H1 (cell line): ENCODE measurements around the gene HSPA12A. TPM values are rescaled to one million over a fixed set of nuclear protein-coding genes. Genes with fewer than 3 reads are reported as not detected.

Experiments
- CTCF ChIA-PET: fragments of 300-600 bp; sonication (Branson Sonifier 250); formaldehyde crosslinking; loops from one replicate; lab custom pipeline; 2021; ENCODE audit not compliant: partially characterized antibody; lab: Charles Lee
- POLR2A ChIA-PET: fragments of 300-600 bp; sonication (Branson Sonifier 250); formaldehyde crosslinking; loops from one replicate; lab custom pipeline; 2021; ENCODE audit warnings: inconsistent platforms; ENCODE audit not compliant: partially characterized antibody; lab: Charles Lee
- DNase-seq, 2 experiments: peaks; one replicate each; pipeline versions ENCODE4 v3.0.0 to v3.0.0-alpha.2; 2010 to 2022; ENCODE audit warnings: low spot score in 2 of 2, low read depth in 1 of 2, mixed read lengths in 1 of 2
- FAIRE-seq: peaks from 2 replicates; lab custom pipeline; 2011; peaks lifted over from hg19 to GRCh38; lab: Jason Lieb, UNC
- H2AFZ ChIP-seq: 2 replicates; pipeline ENCODE4 v1.8.1; 2012; ENCODE audit warnings: low read length, inconsistent platforms
- H2AK5ac ChIP-seq: 2 replicates; pipeline ENCODE4 v1.6.1; 2013; ENCODE audit warnings: low read depth, low read length
- H2BK120ac ChIP-seq: replicated peaks from 2 replicates; pipeline ENCODE3; 2013; ENCODE audit warnings: low read depth, low read length, inconsistent platforms
- H2BK12ac ChIP-seq: 2 replicates; pipeline ENCODE4 v1.6.1; 2013; ENCODE audit warnings: low read depth, low read length
- H2BK15ac ChIP-seq: 2 replicates; pipeline ENCODE4 v1.6.1; 2013; ENCODE audit warnings: low read length
- H2BK20ac ChIP-seq: 2 replicates; pipeline ENCODE4 v1.6.1; 2013; ENCODE audit warnings: low read length
- H2BK5ac ChIP-seq: 2 replicates; pipeline ENCODE4 v1.6.1; 2013; ENCODE audit warnings: low read depth, low read length
- H3K14ac ChIP-seq: 2 replicates; pipeline ENCODE4 v1.6.1; 2013; ENCODE audit warnings: inconsistent platforms; ENCODE audit not compliant: insufficient read length
- H3K18ac ChIP-seq: 2 replicates; pipeline ENCODE4 v1.6.1; 2013; ENCODE audit warnings: low read length; ENCODE audit errors: extremely low read depth
- H3K23ac ChIP-seq: 2 replicates; pipeline ENCODE4 v1.6.1; 2013; ENCODE audit warnings: inconsistent platforms; ENCODE audit not compliant: insufficient read length
- H3K23me2 ChIP-seq: 2 replicates; pipeline ENCODE4 v1.6.1; 2013; ENCODE audit warnings: low read depth, low read length
- H3K27ac ChIP-seq: 2 replicates; pipeline ENCODE4 v1.6.1; 2011; ENCODE audit warnings: low read depth, low read length, inconsistent platforms
- H3K27me3 ChIP-seq, 4 experiments: replicated peaks in 1 of 4; 1 replicate in 1 of 4; 2 replicates in 3 of 4; pipeline versions ENCODE4 v1.6.1 to v1.8.1; 2011 to 2013; ENCODE audit warnings: low read length in 3 of 4, mild to moderate bottlenecking in 3 of 4, inconsistent platforms in 2 of 4, mixed read lengths in 2 of 4, moderate library complexity in 1 of 4; ENCODE audit not compliant: control insufficient read depth in 3 of 4, insufficient read depth in 3 of 4; ENCODE audit errors: extremely low read depth in 1 of 4
- H3K36me3 ChIP-seq, 4 experiments: 2 replicates each; pipeline versions ENCODE4 v1.6.1 to v1.8.1; 2011 to 2013; ENCODE audit warnings: mild to moderate bottlenecking in 4 of 4, low read length in 3 of 4, moderate library complexity in 2 of 4, control low read depth in 1 of 4, inconsistent platforms in 1 of 4; ENCODE audit not compliant: insufficient read depth in 4 of 4, control insufficient read depth in 2 of 4
- H3K4ac ChIP-seq: replicated peaks from 2 replicates; pipeline ENCODE3; 2013; ENCODE audit warnings: low read length, low read depth, mixed read lengths, inconsistent platforms; ENCODE audit not compliant: insufficient read length
- H3K4me1 ChIP-seq, 4 experiments: replicated peaks in 1 of 4; 1 replicate in 1 of 4; 2 replicates in 3 of 4; pipeline versions ENCODE4 v1.6.1 to v1.8.1; 2011 to 2013; ENCODE audit warnings: low read length in 3 of 4, inconsistent platforms in 2 of 4, mixed read lengths in 1 of 4; ENCODE audit not compliant: insufficient read depth in 4 of 4, control insufficient read depth in 3 of 4
- H3K4me2 ChIP-seq, 2 experiments: 2 replicates each; pipeline versions ENCODE4 v1.6.1 to v1.8.1; 2011 to 2013; ENCODE audit warnings: low read depth in 2 of 2, low read length in 2 of 2, control low read depth in 1 of 2, inconsistent platforms in 1 of 2, mild to moderate bottlenecking in 1 of 2; ENCODE audit not compliant: insufficient read depth in 1 of 2
- H3K4me3 ChIP-seq, 4 experiments: fragments of 200-600, 300-600 bp in 1 of 4; sonication (generic), shearing (Covaris generic), sonication (Bioruptor Twin) in 1 of 4; 2 replicates each; pipeline versions ENCODE4 v1.5.1 to v1.8.1; 2011 to 2016; ENCODE audit warnings: low read length in 4 of 4, low read depth in 3 of 4, control low read depth in 2 of 4, inconsistent platforms in 2 of 4, mild to moderate bottlenecking in 2 of 4, mixed read lengths in 1 of 4, moderate library complexity in 1 of 4; ENCODE audit not compliant: insufficient read depth in 2 of 4; ENCODE audit errors: extremely low read depth in 1 of 4
- H3K56ac ChIP-seq: replicated peaks from 2 replicates; pipeline ENCODE3; 2013; ENCODE audit warnings: low read depth, mild to moderate bottlenecking, mixed read lengths, low read length, inconsistent platforms; ENCODE audit not compliant: insufficient read length
- H3K79me1 ChIP-seq: 2 replicates; pipeline ENCODE4 v1.6.1; 2013; ENCODE audit warnings: low read depth, low read length, control low read depth
- H3K79me2 ChIP-seq, 2 experiments: 2 replicates each; pipeline versions ENCODE4 v1.6.1 to v1.8.1; 2012 to 2013; ENCODE audit warnings: low read length in 2 of 2, mild to moderate bottlenecking in 2 of 2, inconsistent platforms in 1 of 2; ENCODE audit not compliant: insufficient read depth in 2 of 2, control insufficient read depth in 1 of 2
- H3K9ac ChIP-seq, 4 experiments: replicated peaks in 1 of 4; 1 replicate in 1 of 4; 2 replicates in 3 of 4; pipeline versions ENCODE4 v1.6.1 to v1.8.1; 2011 to 2013; ENCODE audit warnings: low read depth in 3 of 4, low read length in 3 of 4, control low read depth in 2 of 4, mild to moderate bottlenecking in 2 of 4, moderate library complexity in 2 of 4, inconsistent platforms in 1 of 4; ENCODE audit errors: extremely low read depth in 1 of 4
- H3K9me3 ChIP-seq, 2 experiments: 2 replicates each; pipeline versions ENCODE4 v1.6.1 to v1.8.1; 2012 to 2013; ENCODE audit warnings: mild to moderate bottlenecking in 2 of 2, moderate library complexity in 2 of 2, control low read depth in 1 of 2, inconsistent platforms in 1 of 2, low read depth in 1 of 2, low read length in 1 of 2, mixed read lengths in 1 of 2; ENCODE audit not compliant: insufficient read depth in 2 of 2
- H4K20me1 ChIP-seq, 2 experiments: replicated peaks in 1 of 2; 2 replicates each; pipeline versions ENCODE3 to v1.8.1; 2011 to 2013; ENCODE audit warnings: inconsistent platforms in 2 of 2, low read length in 2 of 2, mild to moderate bottlenecking in 1 of 2; ENCODE audit not compliant: insufficient read depth in 2 of 2, control insufficient read depth in 1 of 2
- H4K5ac ChIP-seq: 2 replicates; pipeline ENCODE4 v1.6.1; 2013; ENCODE audit warnings: low read length, low read depth, mixed read lengths, inconsistent platforms; ENCODE audit not compliant: insufficient read length
- H4K8ac ChIP-seq: 2 replicates; pipeline ENCODE4 v1.8.0; 2013; ENCODE audit warnings: mild to moderate bottlenecking, moderate library complexity, low read length, inconsistent platforms; ENCODE audit not compliant: insufficient read depth; ENCODE audit errors: extremely low read depth
- H4K91ac ChIP-seq: replicated peaks from 2 replicates; pipeline ENCODE3; 2013; ENCODE audit warnings: low read length, mixed read lengths, inconsistent platforms; ENCODE audit not compliant: insufficient read length
- CEBPB ChIP-seq: IDR thresholded peaks from 2 replicates; pipeline ENCODE4 v1.6.1; 2012; ENCODE audit warnings: low read depth, low read length
- whole genome bisulfite sequencing, 2 experiments: shearing (Covaris generic) in 1 of 2; methylation state at CpG; one replicate each; pipeline versions ENCODE4 v1.1.6 to v1.1.7; 2013 to 2015; ENCODE audit warnings: low lambda C conversion rate in 2 of 2, mixed read lengths in 2 of 2, inconsistent platforms in 1 of 2, low coverage in 1 of 2, missing lambda C conversion rate in 1 of 2; ENCODE audit not compliant: insufficient replicate concordance in 2 of 2, insufficient coverage in 1 of 2, insufficient read length in 1 of 2; ENCODE audit errors: extremely low coverage in 1 of 2, missing lambda C conversion rate in 1 of 2; 5-methylcytosine and 5-hydroxymethylcytosine counted together
- polyA plus RNA-seq, 7 experiments: library from polyadenylated mRNA; depleted of rRNA in 3 of 7; stranded (reverse) in 5 of 7; unstranded in 2 of 7; fragments of >200 nt in 5 of 7; fragments of 200-250 nt in 2 of 7; gene quantifications; 1 replicate in 5 of 7; 2 replicates in 1 of 7; 4 replicates in 1 of 7; pipeline versions ENCODE4 v1.2.1 to v1.2.3, GENCODE V29; 2011 to 2013; ENCODE audit warnings: missing spikeins in 2 of 7, mixed read lengths in 2 of 7
- total RNA-seq: library from RNA; stranded (reverse); fragmentation: NEBNext Ultra II Directional; extraction: Animal tissue kit (Norgen Biotek cat#: 25700); gene quantifications from 2 replicates; pipeline ENCODE4 v1.2.1, GENCODE V29; 2021
- TF ChIP-seq, protein P1 (sequence below): IDR thresholded peaks from 2 replicates; pipeline ENCODE4 v1.6.1; 2011; ENCODE audit warnings: low read length, improper control_type of control experiment

Gene HSPA12A
- total and polyA plus RNA-seq, 2 of the 8 experiments (the other 6 are each of a cell fraction or from before 2014, with no cell fraction given) = 3.1 to 6.9 TPM

- ChIA-PET CTCF (interaction anchor here (0.9 to 6.9 kb wide), 6 partner anchors 12 to 403 kb away, joined by 3 to 37 read pairs (median 8); no protein-coding TSS in a partner anchor), POLR2A (no interaction called here)
- no peak overlapping the region for H2AK5ac ChIP-seq
- DNase-seq = no peak
- peak; percentile 90 for TF ChIP-seq CEBPB
- TF ChIP-seq, protein P1, sequence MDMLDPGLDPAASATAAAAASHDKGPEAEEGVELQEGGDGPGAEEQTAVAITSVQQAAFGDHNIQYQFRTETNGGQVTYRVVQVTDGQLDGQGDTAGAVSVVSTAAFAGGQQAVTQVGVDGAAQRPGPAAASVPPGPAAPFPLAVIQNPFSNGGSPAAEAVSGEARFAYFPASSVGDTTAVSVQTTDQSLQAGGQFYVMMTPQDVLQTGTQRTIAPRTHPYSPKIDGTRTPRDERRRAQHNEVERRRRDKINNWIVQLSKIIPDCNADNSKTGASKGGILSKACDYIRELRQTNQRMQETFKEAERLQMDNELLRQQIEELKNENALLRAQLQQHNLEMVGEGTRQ = no peak
- H2BK20ac ChIP-seq = no peak overlapping the region
- no peak overlapping the region for H2BK5ac ChIP-seq
- H2BK12ac ChIP-seq = no peak overlapping the region
- H3K4me2 ChIP-seq = no peak overlapping the region
- H4K5ac ChIP-seq = no peak overlapping the region
- no peak overlapping the region for H3K9ac ChIP-seq
- no peaks in the 10 kb centered on the region for H4K20me1 ChIP-seq
- H3K23me2 ChIP-seq = no peaks in the 10 kb centered on the region
- no peak overlapping the region for H4K8ac ChIP-seq
- no peak overlapping the region for H3K23ac ChIP-seq
- H2BK15ac ChIP-seq = no peak overlapping the region
- H3K14ac ChIP-seq = no peak overlapping the region
- no peak for FAIRE-seq
- H2AFZ ChIP-seq = no peak overlapping the region
- H3K79me2 ChIP-seq = no peaks in the 10 kb centered on the region
- 92% methylated on average over 15 of the region's 18 CpGs; no CpG with 5 or more reads in 1 of the 2 experiments for WGBS, 2 experiments
- no peak overlapping the region for H3K4me3 ChIP-seq
- no peak overlapping the region for H3K56ac ChIP-seq
- H3K27ac ChIP-seq = no peak overlapping the region
- no peak overlapping the region for H2BK120ac ChIP-seq
- no peak overlapping the region for H4K91ac ChIP-seq
- H3K27me3 ChIP-seq = no peaks in the 10 kb centered on the region; a peak in 1 of 7 replicates
- H3K9me3 ChIP-seq = no peaks in the 10 kb centered on the region
- H3K36me3 ChIP-seq = no peaks in the 10 kb centered on the region
- H3K79me1 ChIP-seq = no peaks in the 10 kb centered on the region
- H3K4me1 ChIP-seq = peaks cover 0 to 7% (median 0%) of the 10 kb centered on the region in 4 experiments; a peak in 2 of 7 replicates
- H3K4ac ChIP-seq = no peak overlapping the region
- H3K18ac ChIP-seq = no peak overlapping the region
Measured at GRCh38 chr10:116771101-116771958, 29.0 kb upstream of the HSPA12A start.
